ENCODE results near the gene SNX19. TPM values are rescaled to one million over a fixed set of nuclear protein-coding genes. Genes with fewer than 3 reads are reported as not detected.

Gene SNX19
- total RNA-seq, 3 donors from 2014 or later = 91.0 to 119 (median 100) TPM

- no peaks in the 10 kb centered on the region for H3K36me3 ChIP-seq
- peaks cover 0 to under 1% of the 10 kb centered on the region in 2 donors for H3K9me3 ChIP-seq
- DNase-seq (ENCODE audit: low spot score in 2 of 2) = no peak
- H3K27me3 ChIP-seq = no peaks in the 10 kb centered on the region
- intact Hi-C loops (cut with DNase I; ENCODE audit: low total_unique reads) = no loop called here
- TF ChIP-seq POLR2A (IDR thresholded peaks at IDR 0.05) (no peak), POLR2AphosphoS5 (IDR thresholded peaks at IDR 0.05) (no peak)
- TF ChIP-seq, protein P1, sequence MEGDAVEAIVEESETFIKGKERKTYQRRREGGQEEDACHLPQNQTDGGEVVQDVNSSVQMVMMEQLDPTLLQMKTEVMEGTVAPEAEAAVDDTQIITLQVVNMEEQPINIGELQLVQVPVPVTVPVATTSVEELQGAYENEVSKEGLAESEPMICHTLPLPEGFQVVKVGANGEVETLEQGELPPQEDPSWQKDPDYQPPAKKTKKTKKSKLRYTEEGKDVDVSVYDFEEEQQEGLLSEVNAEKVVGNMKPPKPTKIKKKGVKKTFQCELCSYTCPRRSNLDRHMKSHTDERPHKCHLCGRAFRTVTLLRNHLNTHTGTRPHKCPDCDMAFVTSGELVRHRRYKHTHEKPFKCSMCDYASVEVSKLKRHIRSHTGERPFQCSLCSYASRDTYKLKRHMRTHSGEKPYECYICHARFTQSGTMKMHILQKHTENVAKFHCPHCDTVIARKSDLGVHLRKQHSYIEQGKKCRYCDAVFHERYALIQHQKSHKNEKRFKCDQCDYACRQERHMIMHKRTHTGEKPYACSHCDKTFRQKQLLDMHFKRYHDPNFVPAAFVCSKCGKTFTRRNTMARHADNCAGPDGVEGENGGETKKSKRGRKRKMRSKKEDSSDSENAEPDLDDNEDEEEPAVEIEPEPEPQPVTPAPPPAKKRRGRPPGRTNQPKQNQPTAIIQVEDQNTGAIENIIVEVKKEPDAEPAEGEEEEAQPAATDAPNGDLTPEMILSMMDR (IDR thresholded peaks at IDR 0.05) = no peak
- peaks cover 3 to 7% of the 10 kb centered on the region in 2 donors for H3K4me1 ChIP-seq
- no peak overlapping the region for H3K4me3 ChIP-seq
- H3K27ac ChIP-seq = peak overlapping the region in 1 of 2 donors; percentile 80
Measured at GRCh38 chr11:130830566-130830965, 85.7 kb downstream of the SNX19 start.

- Histone ChIP-seq H3K4me3 (no peak overlapping the region), H3K36me3 (no peaks in the 10 kb centered on the region), H3K4me1 (peaks cover 3 to 7% of the 10 kb centered on the region in 2 donors), H3K9me3 (no peaks in the 10 kb centered on the region), H3K27ac (peak overlapping the region; percentile 48 to 80), H3K27me3 (no peaks in the 10 kb centered on the region)
- TF ChIP-seq, protein P1 (IDR thresholded peaks at IDR 0.05) = no peak
- peak in 1 of 3 donors; percentile 34 for TF ChIP-seq POLR2AphosphoS5 (IDR thresholded peaks at IDR 0.05)
- intact Hi-C loops (cut with DNase I; ENCODE audit: low total_unique reads) = no loop called here
- peak in 1 of 2 donors; percentile 51 for DNase-seq (ENCODE audit: low spot score in 2 of 2)
Measured at GRCh38 chr11:130829920-130830511, 86.3 kb downstream of the SNX19 start.

GRCh38 chr11:130828741-130829140, 87.5 kb downstream of the SNX19 start:
- TF ChIP-seq, protein P1 (IDR thresholded peaks at IDR 0.05) = no peak
- TF ChIP-seq POLR2A (IDR thresholded peaks at IDR 0.05) (no peak), POLR2AphosphoS5 (IDR thresholded peaks at IDR 0.05) (no peak)
- DNase-seq (ENCODE audit: low spot score in 2 of 2) = no peak
- H3K27ac ChIP-seq = peak overlapping the region in 1 of 2 donors; percentile 80
- H3K4me1 ChIP-seq = peaks cover 3 to 7% of the 10 kb centered on the region in 2 donors
- intact Hi-C loops (cut with DNase I; ENCODE audit: low total_unique reads) = no loop called here
- no peaks in the 10 kb centered on the region for H3K9me3 ChIP-seq
- H3K27me3 ChIP-seq = no peaks in the 10 kb centered on the region
- H3K36me3 ChIP-seq = no peaks in the 10 kb centered on the region
- no peak overlapping the region for H3K4me3 ChIP-seq

DNA sequence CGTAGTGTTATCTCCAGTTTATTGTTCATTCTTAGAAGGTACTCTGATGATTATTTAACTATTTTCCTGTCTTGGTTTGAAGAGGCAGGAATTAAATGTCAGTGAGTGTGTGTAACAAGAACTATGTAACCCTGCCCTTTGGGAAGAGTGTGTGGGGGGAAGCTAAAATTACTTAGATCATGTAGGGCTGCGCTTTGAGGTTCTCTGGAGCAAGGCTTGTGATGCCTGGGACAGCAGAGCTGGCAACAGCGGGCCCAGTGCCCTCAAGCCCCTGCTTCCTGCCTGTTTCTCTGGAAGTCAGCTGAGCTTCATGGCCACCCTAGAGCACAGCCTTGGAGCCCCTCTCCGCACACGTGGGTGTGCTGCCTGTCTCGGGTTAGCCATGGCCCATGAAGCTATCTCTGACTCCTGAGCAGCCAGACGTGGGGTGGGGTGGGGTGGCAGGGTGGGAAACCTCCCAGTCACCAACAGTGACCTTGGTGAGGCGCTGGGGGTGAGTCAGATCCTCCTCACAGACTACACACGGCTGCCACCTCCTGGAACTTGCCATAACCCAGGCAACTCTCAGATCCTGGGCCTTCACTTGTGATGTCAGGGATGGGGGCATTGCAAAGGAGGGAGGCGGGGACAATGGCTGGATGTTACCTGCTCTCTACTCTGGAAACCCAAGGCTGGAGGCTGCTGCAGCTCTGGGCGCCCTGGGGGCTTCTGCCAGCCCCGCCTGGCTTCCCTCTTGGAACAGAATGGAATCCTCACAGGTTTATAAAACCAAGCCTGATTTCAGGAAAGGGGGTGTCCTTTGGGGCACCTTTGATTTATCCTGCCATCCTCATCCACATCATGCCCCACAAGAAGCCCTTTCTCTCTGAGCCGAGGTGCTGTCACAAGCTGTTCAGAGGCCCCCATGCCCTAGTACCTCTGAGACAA, 88.6 kb downstream of the SNX19 start:
- no peaks in the 10 kb centered on the region for H3K36me3 ChIP-seq
- peaks cover 3 to 7% of the 10 kb centered on the region in 2 donors for H3K4me1 ChIP-seq
- H3K27ac ChIP-seq = peak overlapping the region; percentile 35 to 80
- peak in 1 of 2 donors; percentile 62 for DNase-seq (ENCODE audit: low spot score in 2 of 2)
- no peaks in the 10 kb centered on the region for H3K9me3 ChIP-seq
- TF ChIP-seq, protein P1 (IDR thresholded peaks at IDR 0.05) = peak in 2 of 3 donors; percentile 35 to 42
- TF ChIP-seq POLR2A (IDR thresholded peaks at IDR 0.05) = no peak
- TF ChIP-seq POLR2AphosphoS5 (IDR thresholded peaks at IDR 0.05) = no peak
- intact Hi-C loops (cut with DNase I; ENCODE audit: low total_unique reads) = no loop called here
- H3K27me3 ChIP-seq = no peaks in the 10 kb centered on the region
- no peak overlapping the region for H3K4me3 ChIP-seq

- no peak overlapping the region for H3K4me3 ChIP-seq
- peaks cover 3 to 7% of the 10 kb centered on the region in 2 donors for H3K4me1 ChIP-seq
- no peak for DNase-seq (ENCODE audit: low spot score in 2 of 2)
- TF ChIP-seq POLR2A (IDR thresholded peaks at IDR 0.05) (no peak), POLR2AphosphoS5 (IDR thresholded peaks at IDR 0.05) (no peak)
- TF ChIP-seq, protein P1 (IDR thresholded peaks at IDR 0.05) = no peak
- H3K9me3 ChIP-seq = no peaks in the 10 kb centered on the region
- intact Hi-C loops (cut with DNase I; ENCODE audit: low total_unique reads) = no loop called here
- no peaks in the 10 kb centered on the region for H3K36me3 ChIP-seq
- no peak overlapping the region for H3K27ac ChIP-seq
- H3K27me3 ChIP-seq = no peaks in the 10 kb centered on the region
Measured at GRCh38 chr11:130826572-130826971, 89.7 kb downstream of the SNX19 start.
